Limb (tissue), 2 donors: ENCODE measurements around the gene GPC3.
A peak's percentile ranks its signal among the peaks of the same experiment; 100 is the strongest.
"Not testable (repeated sequence)": the region's sequence is repeated elsewhere in the genome, so short reads cannot be mapped to it uniquely, and the experiment has no call there.

ENCODE experiments used
- DNase-seq, 2 donors: peaks; one replicate each; pipeline ENCODE4 v3.0.0-alpha.2; 2016; ENCODE audit errors: extremely low spot score in 2 of 2

Gene GPC3

DNA sequence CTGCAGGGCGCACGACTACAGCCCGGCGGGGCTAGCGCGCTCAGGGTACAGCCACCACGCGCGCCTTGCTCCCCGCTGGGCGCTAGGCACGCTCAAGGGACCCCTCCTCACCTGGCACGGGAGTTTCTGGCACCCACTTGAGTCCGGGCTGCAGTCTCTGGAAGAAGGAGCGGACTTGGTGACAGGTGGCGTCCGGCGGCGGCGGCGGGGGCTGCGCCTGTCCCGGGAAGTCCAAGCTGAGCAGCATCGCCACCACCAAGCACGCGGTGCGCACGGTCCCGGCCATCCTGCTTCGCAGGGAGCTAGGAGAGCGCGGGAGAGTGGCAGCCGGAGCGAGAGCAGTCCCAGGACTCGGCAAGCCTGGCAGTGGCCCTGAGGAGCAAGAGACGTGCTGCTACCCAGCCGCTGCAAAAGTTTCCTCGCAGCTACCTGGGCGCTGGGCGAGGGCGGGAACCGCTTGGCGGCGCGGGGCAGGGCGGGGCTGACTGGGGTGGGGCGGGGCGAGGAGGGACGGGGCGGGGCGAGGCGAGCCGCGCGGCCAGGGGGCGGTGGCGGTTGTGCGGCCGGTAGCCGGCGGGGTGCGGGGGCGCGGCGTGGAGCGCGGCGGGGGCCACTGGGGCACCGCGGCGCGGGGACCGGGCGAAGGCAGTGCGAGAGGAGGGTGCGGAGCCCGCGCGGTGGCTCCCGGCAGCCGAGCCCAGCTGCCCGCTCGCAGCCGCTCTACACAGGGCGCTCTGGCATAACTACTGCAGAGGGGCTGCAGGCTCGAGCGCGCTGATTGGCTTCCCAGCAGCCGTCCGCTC is at the start of gene GPC3:
TSS of gene GPC3 (minus strand) at position 431 of the 803 bp plus-strand sequence.
- DNase-seq, result peak; percentile 59 to 79

DNA sequence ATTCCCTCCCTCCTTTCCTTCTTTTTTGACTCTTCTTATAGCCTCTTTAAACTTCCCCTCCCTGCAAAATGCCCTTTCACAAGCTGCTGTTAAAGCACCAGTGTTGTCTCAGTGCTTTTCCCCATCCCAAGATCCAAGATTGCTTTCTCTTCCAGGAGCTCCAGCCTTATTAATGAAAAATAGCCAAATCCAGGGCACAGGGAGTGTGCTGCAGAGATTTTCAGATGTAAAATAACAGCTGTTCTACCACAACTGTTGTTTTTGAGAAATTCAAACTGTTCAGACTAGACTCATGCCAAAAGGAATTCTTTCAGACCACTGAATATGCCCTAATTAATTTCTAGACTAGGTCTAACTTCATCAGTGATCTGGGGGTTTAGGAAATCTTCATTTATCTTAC is 47.0 kb upstream of the GPC3 start:
- DNase-seq, result peak in 1 of 2 donors; percentile 7

DNA sequence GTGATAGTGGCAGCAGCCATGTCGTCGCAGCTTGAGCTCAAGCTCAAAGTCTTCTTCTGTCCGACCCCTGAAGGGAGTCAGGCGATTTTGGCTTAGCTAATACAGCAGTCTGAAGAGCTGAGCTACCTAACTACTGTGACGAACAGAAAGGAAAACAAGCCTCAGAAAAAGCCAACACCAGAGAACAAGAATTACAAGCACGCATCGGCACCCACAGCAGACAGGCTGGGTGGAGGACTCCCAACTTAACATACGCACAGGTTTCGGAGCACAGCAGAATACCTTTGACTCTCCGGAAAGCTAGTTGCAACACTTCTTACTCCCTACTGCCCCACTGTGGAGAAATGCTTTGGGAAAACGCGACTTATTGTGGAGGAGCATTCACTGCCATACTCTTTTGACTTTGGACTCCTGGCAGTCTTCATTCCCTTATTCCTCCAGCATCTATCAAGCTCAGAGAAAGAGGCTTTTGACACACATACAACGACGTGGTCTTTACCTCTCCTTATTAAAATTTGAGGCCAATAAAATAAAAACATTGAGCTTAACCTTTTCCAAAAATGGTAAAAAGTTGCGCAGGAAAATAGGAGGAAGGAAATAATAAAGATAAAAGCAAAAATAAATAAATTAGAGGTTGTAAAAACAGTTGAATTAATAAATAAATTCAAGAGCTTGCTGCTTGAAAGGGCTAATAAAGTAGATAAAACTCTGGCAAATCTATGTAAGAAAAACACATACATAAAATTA is 41.3 kb upstream of the GPC3 start:
- DNase-seq, result peak; percentile 58 to 69

DNA sequence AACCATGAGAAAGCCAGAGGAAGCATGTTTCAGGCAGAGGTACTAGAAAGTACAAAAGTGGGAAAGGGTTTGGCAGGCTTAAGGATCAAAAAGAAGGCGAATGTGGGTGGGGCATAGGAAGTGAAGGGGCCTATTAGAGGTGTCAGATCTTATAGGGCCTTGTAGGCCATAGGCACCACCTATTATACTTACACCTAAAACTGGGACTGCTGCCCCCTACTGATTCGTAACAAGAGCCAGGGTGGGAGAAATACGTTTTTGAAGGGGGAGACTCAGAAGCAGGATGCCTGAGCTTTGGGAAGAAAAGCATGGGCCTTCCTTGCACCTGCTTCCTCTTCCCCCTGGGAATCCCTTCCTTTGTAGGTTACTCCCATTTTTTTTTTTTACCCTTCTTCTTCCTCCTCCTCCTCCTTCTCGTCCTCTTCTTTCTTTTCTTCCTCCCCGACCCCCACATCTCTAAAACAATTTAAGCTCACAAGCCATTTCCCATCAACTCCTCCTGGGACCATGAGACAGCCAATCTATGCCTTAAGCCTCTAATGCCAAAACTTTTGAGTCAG is 40.7 kb upstream of the GPC3 start:
- DNase-seq, result no peak

DNA sequence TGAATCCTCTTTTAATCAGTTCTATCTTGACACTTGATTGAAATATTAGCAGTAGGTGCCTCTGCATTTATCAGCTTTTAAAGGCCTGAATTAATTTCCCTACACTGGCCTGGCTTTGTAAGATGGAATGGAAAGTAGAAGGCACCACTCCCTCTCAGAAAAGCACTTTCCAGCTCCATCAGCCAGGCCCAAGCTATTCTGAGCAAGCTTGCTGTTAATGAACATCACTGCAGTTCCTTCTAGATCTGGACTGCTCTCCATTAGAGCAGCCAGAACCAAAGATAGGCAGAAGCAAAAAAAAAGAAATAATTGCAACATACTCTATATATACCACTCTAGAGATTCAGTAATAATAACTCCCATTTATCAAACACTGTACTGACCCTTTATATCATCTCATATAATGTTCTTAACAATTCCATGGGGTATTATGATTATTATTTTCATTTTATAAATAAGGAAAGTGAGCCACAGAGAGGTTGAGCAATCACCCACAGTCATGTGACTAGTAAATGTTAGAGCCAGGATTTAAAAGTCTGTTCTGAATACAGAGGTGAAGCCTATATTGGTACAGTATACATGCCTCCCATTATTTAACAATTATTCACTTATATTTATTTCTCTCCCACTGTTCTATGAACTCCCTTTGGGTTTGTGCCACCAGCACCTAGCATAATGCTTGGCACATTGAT is 39.4 kb upstream of the GPC3 start:
- no peak for DNase-seq

DNA sequence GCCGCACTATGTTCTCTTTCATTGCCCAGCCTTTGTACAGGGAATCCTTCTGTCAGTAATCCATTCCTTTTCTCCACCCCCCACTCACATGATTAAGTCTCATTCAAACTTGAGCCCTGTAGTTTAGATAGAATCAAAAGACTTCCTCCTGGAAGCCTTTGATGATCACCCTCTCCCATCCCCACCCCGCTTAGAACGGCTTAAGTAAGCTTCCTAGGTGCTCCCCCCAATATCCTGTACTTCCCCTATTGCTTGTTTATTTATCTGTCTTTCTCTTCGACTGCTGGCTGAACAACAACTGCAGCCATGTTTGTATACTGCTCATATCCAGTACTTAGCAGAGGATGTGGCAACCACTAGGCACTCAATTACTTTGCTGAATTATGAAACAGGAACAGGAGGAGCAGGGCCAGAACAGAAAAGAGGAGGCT is 38.5 kb upstream of the GPC3 start:
- DNase-seq, result no peak

DNA sequence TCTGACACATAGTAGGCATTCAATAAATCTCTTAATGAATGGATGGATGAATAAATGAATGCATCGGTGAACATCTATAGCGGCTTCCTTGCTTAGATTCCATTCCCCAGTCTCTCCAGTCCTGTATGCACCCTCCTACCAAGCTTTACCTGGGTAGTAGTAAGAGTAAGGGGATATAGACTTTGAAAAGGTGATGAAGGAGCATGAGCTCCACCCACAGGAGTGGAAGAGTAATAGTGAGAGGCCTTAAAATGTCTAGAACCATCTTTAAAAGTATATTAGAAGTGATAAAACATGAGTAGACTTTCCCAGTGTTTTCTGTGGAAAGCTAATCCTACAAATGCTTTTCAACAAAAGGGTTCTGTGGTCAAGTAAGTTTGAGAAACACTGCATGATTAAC is 35.5 kb upstream of the GPC3 start:
- DNase-seq, result no peak

DNA sequence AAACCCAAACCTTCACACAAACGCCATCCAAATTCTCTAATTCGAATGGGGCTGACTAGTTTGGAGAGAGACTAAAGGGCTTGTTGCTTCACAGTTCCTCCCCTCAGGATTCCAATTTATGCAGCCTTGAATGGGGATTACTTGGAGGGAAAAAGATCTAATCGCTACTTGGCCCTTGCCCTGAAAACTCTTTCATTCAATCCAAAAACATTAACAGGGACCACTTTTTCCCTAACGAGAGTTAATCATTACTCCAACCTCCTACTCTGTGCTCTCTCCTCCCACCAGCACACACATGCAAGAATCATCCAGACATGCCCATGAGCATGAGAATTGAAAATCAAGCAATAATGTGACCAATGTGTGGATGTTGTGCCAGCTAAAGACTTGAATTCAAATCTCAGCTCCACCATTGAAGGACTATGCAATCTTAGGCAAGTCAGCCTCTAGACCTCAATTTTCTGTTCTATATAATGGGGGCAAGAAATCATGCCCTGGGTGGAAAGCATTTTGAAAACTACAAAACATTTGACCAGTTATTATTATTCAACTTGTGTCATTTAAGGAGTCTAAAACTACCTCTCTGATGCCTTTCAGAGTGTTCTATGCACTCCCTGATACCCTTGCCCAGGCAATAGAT is 34.3 kb upstream of the GPC3 start:
- DNase-seq, result no peak

DNA sequence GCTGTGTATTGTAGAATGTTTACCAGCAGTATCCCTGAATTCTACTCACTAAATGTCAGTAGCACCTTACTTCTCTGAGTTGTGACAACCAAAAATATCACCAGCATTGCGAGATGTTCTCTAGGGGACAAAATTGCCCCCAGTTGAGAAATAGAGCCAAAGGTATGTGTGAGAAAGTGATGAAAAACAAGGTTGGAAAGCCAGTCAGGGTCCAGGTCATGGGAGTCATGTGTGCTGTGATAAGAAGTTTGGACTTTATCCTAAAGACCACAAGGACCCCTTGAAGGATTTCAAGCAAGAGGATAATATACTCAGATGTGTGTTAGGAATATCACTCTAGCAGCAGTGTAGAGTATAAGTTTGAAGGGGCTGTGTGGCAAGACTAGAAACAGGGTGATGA is 30.9 kb upstream of the GPC3 start:
- DNase-seq, result not testable (repeated sequence)

DNA sequence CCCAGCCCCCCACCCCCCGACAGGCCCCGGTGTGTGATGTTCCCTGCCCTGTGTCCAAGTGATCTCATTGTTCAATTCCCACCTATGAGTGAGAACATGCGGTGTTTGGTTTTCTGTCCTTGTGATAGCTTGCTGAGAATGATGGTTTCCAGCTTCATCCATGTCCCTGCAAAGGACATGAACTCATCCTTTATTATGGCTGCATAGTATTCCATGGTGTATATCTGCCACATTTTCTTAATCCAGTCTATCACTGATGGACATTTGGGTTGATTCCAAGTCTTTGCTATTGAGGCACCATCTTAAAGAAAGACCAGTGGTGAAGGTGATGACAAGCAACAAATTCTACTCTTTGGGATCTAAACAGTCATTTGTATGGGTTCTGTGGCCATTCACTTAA is 30.1 kb upstream of the GPC3 start:
- not testable (repeated sequence) for DNase-seq

DNA sequence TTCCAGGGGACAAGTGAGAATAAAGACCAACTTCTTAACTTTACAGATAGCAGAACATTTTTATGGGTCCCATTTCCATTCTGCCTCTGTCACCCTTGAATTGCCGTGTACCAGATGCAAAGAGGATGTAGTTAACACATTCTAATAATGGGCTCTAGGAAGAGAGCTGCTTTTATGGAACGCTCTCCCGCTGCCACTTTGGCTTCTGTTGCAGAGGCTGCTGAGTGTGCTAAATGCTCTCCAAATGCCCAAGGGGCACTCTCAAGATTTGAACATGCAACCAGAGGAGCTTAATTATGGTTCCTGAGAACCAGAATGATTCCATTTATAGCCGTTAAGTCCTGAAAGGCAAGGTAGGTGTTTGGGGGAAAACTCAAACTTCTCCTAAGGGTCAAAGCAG is 28.1 kb upstream of the GPC3 start:
- no peak for DNase-seq

DNA sequence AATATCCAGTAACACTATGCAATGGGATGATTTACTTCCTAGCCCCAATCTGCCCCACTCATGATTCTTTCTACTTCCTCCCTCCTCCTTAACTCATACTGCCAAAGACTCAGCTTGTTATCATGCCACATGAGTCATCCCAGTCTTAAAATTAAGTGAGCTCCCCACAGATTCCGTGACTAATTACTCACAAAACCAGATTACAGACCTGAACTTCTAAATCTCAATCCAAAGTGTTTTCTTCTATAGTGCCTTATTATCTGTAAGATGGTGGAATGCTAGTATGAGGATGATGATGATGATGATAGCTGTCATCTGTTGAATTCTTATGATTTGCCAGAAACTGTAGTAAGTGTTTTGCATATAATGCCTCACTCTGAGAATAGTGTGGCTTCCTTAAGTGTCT is 27.7 kb upstream of the GPC3 start:
- no peak for DNase-seq

DNA sequence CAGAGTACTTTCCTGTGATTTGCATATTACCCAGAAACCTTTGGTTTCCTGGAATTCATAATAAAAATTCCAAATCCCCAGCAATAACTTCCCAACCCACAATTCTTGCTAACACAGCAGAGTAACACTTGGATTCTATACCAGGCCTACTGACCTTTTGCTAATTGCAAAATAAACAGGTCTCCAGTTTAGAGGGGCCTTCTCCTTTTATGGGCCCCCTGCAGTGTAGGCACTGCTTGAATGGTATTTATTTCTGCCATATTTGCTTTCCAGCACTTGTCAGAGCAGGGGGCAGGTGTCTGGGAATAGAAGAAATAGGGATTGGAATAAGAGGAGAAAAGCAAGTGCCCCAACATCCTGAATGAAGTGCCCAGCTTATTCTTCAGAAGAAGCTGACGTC is 25.3 kb upstream of the GPC3 start:
- DNase-seq, result no peak

DNA sequence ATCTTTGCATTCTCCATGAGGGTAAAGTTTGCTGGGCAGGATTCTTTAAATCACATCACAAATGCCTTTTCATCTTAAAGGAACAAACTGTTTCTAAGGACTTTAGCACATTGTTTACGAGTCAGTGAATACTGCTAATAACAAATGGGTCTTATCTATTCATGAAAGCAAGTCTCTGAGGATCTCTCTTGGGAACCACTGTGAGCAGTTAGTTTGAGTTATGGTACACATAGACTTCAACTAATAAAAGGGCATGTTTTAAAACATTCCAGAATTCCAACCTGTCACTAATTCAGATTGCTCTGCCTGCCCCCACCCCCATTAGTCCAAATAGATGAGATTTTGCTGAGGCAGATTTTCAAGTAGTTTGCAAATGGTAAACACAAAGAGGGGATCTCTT is 22.3 kb upstream of the GPC3 start:
- no peak for DNase-seq

DNA sequence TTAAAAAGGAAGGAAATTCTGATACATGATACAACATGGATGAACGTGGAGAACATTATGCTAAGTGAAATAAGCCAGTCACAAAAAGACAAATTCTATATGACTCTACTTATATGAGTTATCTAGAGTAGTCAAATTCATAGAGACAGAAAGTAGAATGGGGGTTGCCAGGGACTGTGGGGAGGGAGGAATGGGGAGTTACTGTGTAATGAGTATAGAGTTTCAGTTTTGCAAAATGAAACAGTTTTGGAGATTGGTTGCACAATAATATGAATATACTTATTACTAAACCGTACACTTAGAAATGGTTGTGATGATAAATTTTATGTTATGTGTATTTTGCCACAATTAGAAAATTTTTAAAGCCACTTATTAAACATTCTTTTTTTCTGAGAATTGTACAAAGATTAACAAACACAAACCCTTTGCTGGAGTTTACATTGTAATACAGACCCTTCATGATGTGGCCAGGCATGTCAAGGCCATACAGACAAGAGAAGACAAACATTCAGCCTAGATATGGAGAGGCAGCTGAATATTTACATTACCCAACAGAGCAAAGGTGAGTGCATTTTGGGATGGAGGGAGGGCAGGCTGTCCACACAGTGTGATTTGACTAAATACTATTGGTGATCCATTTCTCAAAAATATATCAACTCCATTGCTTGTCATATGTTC is 21.2 kb upstream of the GPC3 start:
- DNase-seq, result no peak

DNA sequence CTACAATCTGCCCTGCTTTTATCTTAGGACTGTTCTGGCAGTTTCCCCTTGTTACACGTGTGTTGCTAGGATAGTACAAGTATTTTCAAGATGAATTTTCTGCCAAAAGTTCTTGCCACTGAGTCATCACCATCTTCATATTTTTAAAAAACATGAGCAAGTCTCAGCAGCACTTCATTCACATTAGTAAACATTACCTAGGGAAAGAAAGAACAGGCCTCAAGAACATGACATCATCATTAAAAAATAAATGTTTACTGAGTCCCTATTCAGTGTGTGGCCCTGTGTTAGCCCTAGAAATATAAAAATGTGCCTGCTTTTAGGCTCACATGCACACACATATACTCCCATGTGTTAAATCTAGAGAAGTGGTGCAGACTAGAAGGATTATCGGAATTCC is 18.7 kb upstream of the GPC3 start:
- no peak for DNase-seq

DNA sequence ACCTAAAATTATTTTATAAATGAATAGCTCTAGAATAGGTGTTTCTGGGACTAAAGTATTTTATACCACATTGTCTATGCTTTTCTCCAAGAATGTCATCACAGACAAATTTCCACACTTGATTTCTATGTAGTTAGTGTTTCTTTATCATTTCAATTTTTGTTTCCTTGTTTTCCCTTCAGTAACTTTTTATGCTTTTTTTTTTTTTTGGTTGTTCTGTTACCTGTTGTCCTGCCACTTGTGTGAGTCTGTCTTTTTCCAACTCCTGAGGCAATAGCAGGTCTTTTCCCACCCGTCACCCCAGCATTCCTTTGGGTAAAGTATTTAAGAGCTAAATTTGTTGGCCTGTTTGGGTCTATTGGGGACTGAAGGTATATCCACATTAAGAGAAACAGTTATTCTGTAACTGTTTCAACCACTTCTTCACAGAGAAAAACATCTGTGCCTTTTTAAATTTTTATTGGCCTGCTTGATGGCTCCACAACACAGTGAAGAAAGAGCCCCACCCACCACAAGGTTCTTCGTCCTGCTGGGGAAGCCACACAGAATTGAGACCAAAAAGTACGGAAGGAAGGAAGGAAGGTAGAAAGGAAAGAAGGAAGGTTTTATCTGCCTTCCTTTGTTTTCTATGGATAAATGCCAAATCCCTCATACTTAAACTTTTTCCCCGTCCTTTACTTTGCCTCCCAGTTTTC is 17.7 kb upstream of the GPC3 start:
- no peak for DNase-seq

DNA sequence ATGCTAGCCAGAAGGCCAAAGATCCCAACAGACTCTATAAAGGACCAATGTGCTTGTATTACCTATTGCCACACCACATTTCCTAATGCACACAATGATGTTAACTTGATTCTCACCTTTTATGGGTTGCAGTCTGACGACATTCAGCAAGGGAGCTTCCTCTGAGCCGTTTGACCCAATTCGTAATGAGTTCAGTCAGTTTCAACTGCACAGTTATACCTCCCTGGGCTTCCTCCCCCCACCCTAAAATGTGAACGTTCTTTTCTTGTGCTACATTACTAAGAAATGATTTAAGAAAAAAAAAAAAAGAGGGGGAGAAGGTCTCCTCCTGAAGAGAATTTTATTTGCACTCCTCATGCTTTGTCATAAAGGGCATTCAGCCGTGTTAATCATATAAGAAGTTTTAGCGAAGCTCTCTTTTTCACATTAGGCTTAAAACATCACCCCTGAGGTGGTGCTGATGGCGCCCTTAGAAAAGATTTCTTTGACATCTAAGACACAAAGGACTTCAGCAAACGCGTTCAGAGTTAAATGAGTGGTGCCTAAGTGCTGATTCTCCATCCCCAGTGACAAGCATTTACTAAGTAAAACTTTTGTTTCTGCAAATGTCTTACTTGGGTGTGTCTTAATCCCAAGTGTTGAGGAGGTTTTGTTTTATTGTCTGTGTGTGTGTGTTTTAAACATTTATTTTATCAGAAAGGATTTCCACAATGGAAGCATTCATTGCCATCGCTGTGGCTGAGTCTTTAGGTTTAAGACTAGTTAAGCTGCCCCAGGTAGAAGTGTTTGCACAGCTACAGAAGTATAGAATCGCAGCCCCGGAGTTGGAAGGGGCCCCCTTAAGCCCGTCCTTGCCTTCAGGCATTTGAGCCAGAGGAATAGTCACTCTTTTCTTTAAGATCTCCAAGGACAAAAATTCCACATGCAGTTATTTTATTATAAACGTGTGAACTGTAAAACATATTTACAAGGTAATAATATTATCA is 15.2 kb upstream of the GPC3 start:
- no peak for DNase-seq
